B cell (primary cell): ENCODE data around the gene C12orf56. TPM values are rescaled to one million over a fixed set of nuclear protein-coding genes. Genes with fewer than 3 reads are reported as not detected.

Experiments
- ATAC-seq: fragments of 200-7000 bp; cut with Tn5 transposase; one replicate; pipeline ENCODE4 v1.10.0; 2021; ENCODE audit warnings: low read depth, mild to moderate bottlenecking, moderate number of reproducible peaks, moderate library complexity
- CTCF ChIA-PET: fragments of 350-600 bp; sonication (Branson Sonifier 250); formaldehyde crosslinking; loops from one replicate; lab custom pipeline; 2021; ENCODE audit warnings: antibody characterized with exemption, inconsistent platforms; lab: Charles Lee
- POLR2A ChIA-PET: fragments of 350-600 bp; sonication (Branson Sonifier 250); formaldehyde crosslinking; loops from one replicate; lab custom pipeline; 2021; ENCODE audit warnings: antibody characterized with exemption; lab: Charles Lee
- DNase-seq: peaks from one replicate; pipeline ENCODE4 v3.0.0; 2013
- H2AFZ ChIP-seq: 2 replicates; pipeline ENCODE4 v1.6.1; 2012; ENCODE audit warnings: mild to moderate bottlenecking, low read depth, low read length; ENCODE audit not compliant: insufficient read depth, poor library complexity, severe bottlenecking
- H3K27ac ChIP-seq, 2 donors: 1 replicate in 1 of 2; 2 replicates in 1 of 2; pipeline ENCODE4 v1.5.1; 2012 to 2013; ENCODE audit warnings: low read length in 2 of 2, mild to moderate bottlenecking in 2 of 2, moderate library complexity in 1 of 2
- H3K27me3 ChIP-seq, 4 experiments: fragments of 200-600 bp in 1 of 4; sonication (generic) in 1 of 4; replicated peaks in 1 of 4; 1 replicate in 2 of 4; 2 replicates in 2 of 4; pipeline versions ENCODE4 v1.6.1 to v1.7.0; 2013 to 2016; ENCODE audit warnings: low read length in 3 of 4, mild to moderate bottlenecking in 2 of 4, mixed read lengths in 1 of 4, moderate library complexity in 1 of 4; ENCODE audit not compliant: insufficient read depth in 4 of 4, control insufficient read depth in 3 of 4; ENCODE audit errors: control extremely low read depth in 1 of 4
- H3K36me3 ChIP-seq, 2 experiments: replicated peaks in 1 of 2; 1 replicate in 1 of 2; 2 replicates in 1 of 2; pipeline versions ENCODE4 v1.6.1 to v1.7.1; 2013; ENCODE audit warnings: low read length in 1 of 2; ENCODE audit not compliant: insufficient read depth in 2 of 2, control insufficient read depth in 1 of 2; ENCODE audit errors: control extremely low read depth in 1 of 2, extremely low read depth in 1 of 2
- H3K4me1 ChIP-seq, 2 donors: fragments of 200-600 bp in 1 of 2; sonication (generic) in 1 of 2; 1 replicate in 1 of 2; 2 replicates in 1 of 2; pipeline versions ENCODE4 v1.5.1 to v1.6.1; 2013 to 2017; ENCODE audit warnings: low read length in 2 of 2; ENCODE audit not compliant: control insufficient read depth in 2 of 2, insufficient read depth in 2 of 2
- H3K4me2 ChIP-seq: replicated peaks from 2 replicates; pipeline ENCODE3; 2012; ENCODE audit warnings: mild to moderate bottlenecking, low read depth, low read length; ENCODE audit not compliant: poor library complexity, severe bottlenecking
- H3K4me3 ChIP-seq, 5 experiments: fragments of 200-600 bp in 1 of 5; sonication (generic) in 1 of 5; 1 replicate in 3 of 5; 2 replicates in 2 of 5; pipeline versions ENCODE4 v1.5.1 to v1.7.0; 2011 to 2016; ENCODE audit warnings: low read length in 4 of 5, mild to moderate bottlenecking in 4 of 5, low read depth in 2 of 5, control low read depth in 1 of 5, moderate library complexity in 1 of 5; ENCODE audit not compliant: insufficient read depth in 1 of 5; ENCODE audit errors: control extremely low read depth in 1 of 5, extremely low read depth in 1 of 5
- H3K79me2 ChIP-seq: fragments of 200-600 bp; sonication (generic); one replicate; pipeline ENCODE4 v1.6.0; 2016; ENCODE audit warnings: low read length; ENCODE audit not compliant: control insufficient read depth, insufficient read depth
- H3K9ac ChIP-seq: fragments of 200-600 bp; sonication (generic); 2 replicates; pipeline ENCODE4 v1.6.1; 2017; ENCODE audit warnings: mild to moderate bottlenecking, low read length, moderate library complexity
- H3K9me3 ChIP-seq, 3 donors: one replicate each; pipeline versions ENCODE4 v1.6.1 to v1.7.1; 2013; ENCODE audit warnings: low read length in 2 of 3; ENCODE audit not compliant: control insufficient read depth in 2 of 3, insufficient read depth in 1 of 3; ENCODE audit errors: control extremely low read depth in 1 of 3
- H4K20me1 ChIP-seq: 2 replicates; pipeline ENCODE4 v1.6.0; 2012; ENCODE audit warnings: mild to moderate bottlenecking, low read length; ENCODE audit not compliant: insufficient read depth, control insufficient read depth, poor library complexity, severe bottlenecking
- H3K27ac Mint-ChIP-seq: one replicate; pipeline ENCODE4 v1.8.0; 2021; ENCODE audit warnings: mixed read lengths
- H3K27me3 Mint-ChIP-seq: one replicate; pipeline ENCODE4 v1.8.0; 2021; ENCODE audit warnings: mixed read lengths
- H3K4me1 Mint-ChIP-seq: one replicate; pipeline ENCODE4 v1.8.0; 2021; ENCODE audit warnings: mixed read lengths
- H3K4me3 Mint-ChIP-seq: one replicate; pipeline ENCODE4 v1.8.0; 2021; ENCODE audit warnings: mixed read lengths
- H3K9me3 Mint-ChIP-seq: one replicate; pipeline ENCODE4 v1.8.0; 2022; ENCODE audit warnings: mixed read lengths; ENCODE audit not compliant: insufficient read depth
- EZH2 ChIP-seq: IDR thresholded peaks from 2 replicates; pipeline ENCODE4 v1.6.1; 2012; ENCODE audit warnings: borderline replicate concordance, low read depth, mild to moderate bottlenecking, moderate library complexity, low read length; ENCODE audit not compliant: insufficient read depth, poor library complexity, severe bottlenecking
- WGBS: methylation state at CpG from one replicate; pipeline ENCODE4 v1.1.5; 2013; ENCODE audit warnings: missing lambda C conversion rate; ENCODE audit not compliant: insufficient coverage; 5-methylcytosine and 5-hydroxymethylcytosine counted together
- intact Hi-C: fragments of 100-400 bp; cut with micrococcal nuclease; formaldehyde crosslinking; loops from one replicate; pipeline ENCODE4 v1.10.0; 2022
- polyA plus RNA-seq: library from polyadenylated mRNA; depleted of rRNA; stranded (reverse); fragments of >200 nt; gene quantifications from 2 replicates; pipeline ENCODE4 v1.2.3, GENCODE V29; 2012
- total RNA-seq, 2 donors: library from RNA; stranded (reverse); fragments of 120-200 nt in 1 of 2; gene quantifications; 1 replicate in 1 of 2; 2 replicates in 1 of 2; pipeline versions ENCODE4 v1.2.3 to v1.2.4, GENCODE V29; 2013 to 2022
- TF ChIP-seq, protein P1 (sequence below): fragments of 200-600 bp; IDR thresholded peaks from one replicate; pipeline ENCODE4 v1.8.0; 2022; ENCODE audit warnings: antibody characterized with exemption, mild to moderate bottlenecking

Gene C12orf56
- total and polyA plus RNA-seq, 2 donors (not counting 1 experiment from before 2014, with no cell fraction given): not detected

DNA sequence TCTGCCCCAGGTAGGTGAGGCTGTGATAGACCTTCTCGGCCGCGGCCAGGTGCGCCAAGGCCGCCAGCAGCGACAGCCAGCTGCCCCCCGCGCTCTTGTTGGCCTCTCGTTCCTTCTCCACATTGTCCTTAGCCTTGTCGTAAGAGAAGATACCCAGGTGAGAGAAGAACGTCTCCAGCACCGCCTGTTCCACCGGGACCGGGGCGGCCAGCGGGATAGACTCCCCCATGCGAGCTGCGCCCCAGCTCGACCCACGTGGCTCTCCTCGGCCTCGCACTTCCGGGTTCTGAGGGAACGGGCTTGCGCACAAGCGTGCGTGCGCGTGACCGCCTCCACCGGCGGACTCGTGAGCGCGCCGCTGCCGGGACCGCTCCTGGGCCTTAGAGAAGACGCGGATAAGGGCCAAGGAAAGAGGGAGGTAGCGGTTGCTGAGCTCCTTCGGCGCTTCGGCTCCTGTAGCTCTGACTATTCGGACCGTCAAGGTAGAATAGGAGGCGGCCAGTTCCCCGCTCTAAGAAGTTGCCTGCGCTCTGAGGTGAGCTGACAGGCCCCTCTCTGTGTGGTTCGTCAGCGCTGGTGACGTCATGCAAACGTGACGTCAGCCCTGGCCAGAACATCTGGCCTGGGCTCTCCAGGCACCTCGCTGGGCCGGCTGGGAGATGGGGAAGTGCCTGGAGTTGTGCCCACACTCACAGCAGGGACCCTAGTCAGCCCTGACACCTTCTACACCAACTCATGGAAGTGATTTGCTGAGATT is 168.4 kb downstream of the C12orf56 start, which contains the start of gene KICS2:
TSS of gene KICS2 (minus strand) at position 288 of the 757 bp plus-strand sequence. CDS start at position 229, 59 bp downstream.
- WGBS: under 1% methylated on average over 55 of the region's 56 CpGs
- Histone ChIP-seq H3K4me2 (peak within 1 kb of the TSS; percentile 81), H3K9me3 (no peaks in the 10 kb centered on the region), H3K27ac (peak within 1 kb of the TSS; percentile 92 to 97), H3K4me3 (peak within 1 kb of the TSS; percentile 58 to 89 (median 80)), H3K36me3 (no peaks in the 10 kb centered on the region), H3K4me1 (peaks cover 10 to 20% of the 10 kb centered on the region in 2 donors), H3K9ac (peak within 1 kb of the TSS; percentile 86), H2AFZ (peak within 1 kb of the TSS; percentile 84), H3K79me2 (peaks cover 31% of the 10 kb centered on the region), H3K27me3 (peaks cover 0 to 3% (median 0%) of the 10 kb centered on the region in 4 experiments), H4K20me1 (no peaks in the 10 kb centered on the region)
- DNase-seq: peak; percentile 98
- peak within 1 kb of the TSS; percentile 93 for H3K4me3 Mint-ChIP-seq
- H3K4me1 Mint-ChIP-seq: peaks cover 31% of the 10 kb centered on the region
- intact Hi-C loops: loop anchor here (1.0 to 5.0 kb wide), 9 partner anchors 182 to 1960 kb away; partner anchors contain the start of genes GNS, LEMD3, MON2 and RASSF3
- peak within 1 kb of the TSS; percentile 96 for H3K27ac Mint-ChIP-seq
- ChIA-PET CTCF (no interaction called here), POLR2A (interaction anchor here (0.6 to 1.4 kb wide), 2 partner anchors 182 to 225 kb away, joined by 3 read pairs; no protein-coding TSS in a partner anchor)
- H3K27me3 Mint-ChIP-seq: peaks cover 8% of the 10 kb centered on the region
- peak; percentile 86 for ATAC-seq
- no peak for TF ChIP-seq EZH2
- H3K9me3 Mint-ChIP-seq: no peaks in the 10 kb centered on the region

DNA sequence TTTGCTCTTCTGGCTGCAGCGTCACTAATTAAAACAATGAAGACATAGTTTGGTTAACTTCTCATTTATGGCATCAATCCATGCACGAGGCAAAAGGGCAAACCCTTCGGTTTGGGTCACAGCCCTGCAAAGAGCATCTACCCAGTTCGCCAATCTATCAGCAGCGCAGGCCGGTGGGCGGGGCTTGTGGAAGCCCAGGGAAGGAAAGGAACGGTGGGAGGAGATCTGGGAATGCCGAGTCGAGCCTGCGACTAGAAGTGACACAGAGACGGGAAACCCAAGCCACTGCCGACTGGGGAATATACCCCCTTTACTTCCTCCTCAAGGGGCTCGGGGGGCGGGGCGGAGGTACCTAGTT is 168.9 kb downstream of the C12orf56 start:
- Histone ChIP-seq H2AFZ (peak overlapping the region; percentile 84), H3K9ac (peak overlapping the region; percentile 86), H3K9me3 (no peaks in the 10 kb centered on the region), H3K27me3 (peaks cover 0 to 2% (median 0%) of the 10 kb centered on the region in 4 experiments), H3K79me2 (peaks cover 33% of the 10 kb centered on the region), H3K27ac (peak overlapping the region; percentile 92 to 97), H3K4me2 (peak overlapping the region; percentile 81), H3K4me3 (peak overlapping the region; percentile 58 to 89 (median 80)), H3K36me3 (no peaks in the 10 kb centered on the region), H3K4me1 (peaks cover 10 to 20% of the 10 kb centered on the region in 2 donors), H4K20me1 (no peaks in the 10 kb centered on the region)
- Mint-ChIP-seq H3K9me3 (no peaks in the 10 kb centered on the region), H3K4me3 (peak overlapping the region; percentile 93), H3K4me1 (peaks cover 31% of the 10 kb centered on the region), H3K27me3 (peaks cover 6% of the 10 kb centered on the region), H3K27ac (peak overlapping the region; percentile 96)
- ChIA-PET CTCF (no interaction called here), POLR2A (interaction anchor here (1.4 kb wide), 1 partner anchor 182 kb away, joined by 3 read pairs; no protein-coding TSS in a partner anchor)
- peak; percentile 28 for ATAC-seq
- intact Hi-C loops: loop anchor here (1.0 to 5.0 kb wide), 9 partner anchors 183 to 1959 kb away; partner anchors contain the start of genes GNS, LEMD3, MON2 and RASSF3
- no peak for DNase-seq
- TF ChIP-seq, protein P1, sequence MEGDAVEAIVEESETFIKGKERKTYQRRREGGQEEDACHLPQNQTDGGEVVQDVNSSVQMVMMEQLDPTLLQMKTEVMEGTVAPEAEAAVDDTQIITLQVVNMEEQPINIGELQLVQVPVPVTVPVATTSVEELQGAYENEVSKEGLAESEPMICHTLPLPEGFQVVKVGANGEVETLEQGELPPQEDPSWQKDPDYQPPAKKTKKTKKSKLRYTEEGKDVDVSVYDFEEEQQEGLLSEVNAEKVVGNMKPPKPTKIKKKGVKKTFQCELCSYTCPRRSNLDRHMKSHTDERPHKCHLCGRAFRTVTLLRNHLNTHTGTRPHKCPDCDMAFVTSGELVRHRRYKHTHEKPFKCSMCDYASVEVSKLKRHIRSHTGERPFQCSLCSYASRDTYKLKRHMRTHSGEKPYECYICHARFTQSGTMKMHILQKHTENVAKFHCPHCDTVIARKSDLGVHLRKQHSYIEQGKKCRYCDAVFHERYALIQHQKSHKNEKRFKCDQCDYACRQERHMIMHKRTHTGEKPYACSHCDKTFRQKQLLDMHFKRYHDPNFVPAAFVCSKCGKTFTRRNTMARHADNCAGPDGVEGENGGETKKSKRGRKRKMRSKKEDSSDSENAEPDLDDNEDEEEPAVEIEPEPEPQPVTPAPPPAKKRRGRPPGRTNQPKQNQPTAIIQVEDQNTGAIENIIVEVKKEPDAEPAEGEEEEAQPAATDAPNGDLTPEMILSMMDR: no peak
- TF ChIP-seq EZH2: no peak
- 0% methylated on average over 6 of the region's 16 CpGs for WGBS
